ENCODE measurements around the gene CLIC5.

GRCh38 chr6:45998524-45998923 is 17.1 kb downstream of the CLIC5 start:
- TF ChIP-seq CTCF (IDR thresholded peaks at IDR 0.05 in 4 of 5, conservative IDR thresholded peaks at IDR 0.05 in 1 of 5), result no peak
- no peak for TF ChIP-seq POLR2A (IDR thresholded peaks at IDR 0.05)
